Measurements from ENCODE around the gene PPFIBP2.

DNA sequence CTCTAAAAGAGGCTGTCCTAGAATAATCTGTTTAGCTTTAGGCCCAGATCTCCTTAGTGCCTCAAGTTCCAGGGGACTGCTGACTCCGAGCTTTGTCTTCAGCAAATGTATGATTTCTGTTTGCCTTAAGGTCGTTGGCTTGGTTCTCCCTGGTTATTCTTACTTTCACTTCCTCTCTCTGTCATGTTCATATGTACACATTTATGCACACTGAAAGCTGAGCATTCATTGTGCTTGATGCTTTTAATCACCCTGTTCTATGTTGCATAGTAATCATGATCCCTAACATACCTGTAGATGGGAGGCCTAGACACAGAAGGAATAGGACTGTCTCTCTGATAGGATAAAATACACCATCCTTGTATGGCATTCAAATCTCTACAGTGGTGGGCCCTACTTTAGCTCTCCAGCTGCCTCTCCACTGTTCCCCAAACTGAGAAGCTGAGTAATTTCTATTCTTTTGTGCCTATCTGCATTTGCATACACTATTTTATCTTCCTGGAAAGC lies 7.2 kb downstream of the PPFIBP2 start:
- no peak for TF ChIP-seq CTCF (conservative IDR thresholded peaks at IDR 0.05)
- no peak for TF ChIP-seq EZH2 (IDR thresholded peaks at IDR 0.05; ENCODE audit: low read depth)
